Measurements from ENCODE around the gene RETNLB.

Gene RETNLB, protein sequence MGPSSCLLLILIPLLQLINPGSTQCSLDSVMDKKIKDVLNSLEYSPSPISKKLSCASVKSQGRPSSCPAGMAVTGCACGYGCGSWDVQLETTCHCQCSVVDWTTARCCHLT
- 0 to 0.27 (median 0) reads per million in 3 experiments for total RNA-seq

DNA sequence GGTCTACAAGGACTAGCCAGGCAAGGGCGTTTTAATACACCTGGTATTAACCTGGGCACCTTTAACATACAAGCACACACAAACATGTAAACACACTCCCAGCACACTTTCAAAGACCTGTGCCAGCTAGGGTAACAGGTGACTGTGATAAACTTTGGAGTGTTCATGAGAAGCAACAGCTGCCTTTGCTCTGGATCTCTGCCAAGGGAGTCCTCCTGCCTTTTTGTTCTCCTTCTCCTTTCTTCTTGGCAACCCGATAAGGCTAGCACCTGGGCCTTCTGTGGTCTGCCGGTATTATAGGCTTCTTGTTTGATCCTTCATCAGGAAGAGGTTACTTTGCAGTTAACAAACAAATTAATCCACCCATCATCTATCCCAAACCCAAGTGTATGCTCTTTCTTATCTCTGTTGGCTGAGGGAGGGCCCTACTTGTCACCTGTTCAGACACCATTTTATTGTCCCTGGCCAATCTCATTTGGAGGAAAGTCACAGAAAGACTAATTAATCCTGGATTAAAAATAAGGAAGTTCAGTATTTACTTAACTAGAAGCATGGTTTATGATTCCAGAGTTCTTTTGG is at the start of gene RETNLB:
Gene RETNLB (minus strand): TSS at position 7 of the 579 bp plus-strand sequence. CDS start 225 bp downstream, outside the sequence.
- DNase-seq: no peak

DNA sequence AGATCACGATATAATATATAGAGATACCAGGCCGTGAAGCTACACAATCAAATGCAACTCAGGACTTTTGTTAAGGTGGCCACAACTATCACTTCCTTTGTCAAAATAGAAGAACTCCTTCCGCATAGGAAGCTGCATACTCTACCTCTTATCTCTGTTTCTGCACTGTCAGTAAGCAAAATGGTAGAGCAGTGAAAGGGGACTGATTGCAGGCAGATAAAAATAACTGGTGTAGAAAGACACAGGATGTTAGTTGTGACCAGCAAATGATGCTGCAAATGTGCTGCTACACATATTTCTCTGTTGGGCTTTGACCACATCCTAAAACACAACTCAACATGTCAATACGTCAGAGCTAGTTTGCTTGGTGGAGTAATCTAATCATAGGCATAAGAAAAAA is 49.1 kb upstream of the RETNLB start:
- DNase-seq: peak; percentile 86

DNA sequence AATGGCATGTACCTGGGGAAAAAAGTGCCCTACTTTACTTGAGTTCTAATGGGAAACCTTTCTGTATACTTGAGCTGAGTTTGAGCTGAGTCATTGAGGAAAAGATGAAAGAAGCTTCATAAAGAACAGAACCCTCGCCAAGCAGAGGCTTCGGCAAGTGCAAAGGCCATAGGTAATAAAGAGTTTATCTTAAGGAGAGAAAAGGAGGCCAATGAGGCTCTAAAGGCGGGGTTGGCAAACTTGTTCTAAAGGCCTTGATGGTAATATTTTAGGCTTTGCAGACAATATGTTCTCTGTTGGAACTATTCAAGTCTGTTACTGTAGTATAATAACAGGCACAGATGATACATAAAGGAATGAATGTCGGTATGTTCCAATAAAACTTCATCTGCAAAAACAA is 47.8 kb upstream of the RETNLB start:
- DNase-seq: no peak

DNA sequence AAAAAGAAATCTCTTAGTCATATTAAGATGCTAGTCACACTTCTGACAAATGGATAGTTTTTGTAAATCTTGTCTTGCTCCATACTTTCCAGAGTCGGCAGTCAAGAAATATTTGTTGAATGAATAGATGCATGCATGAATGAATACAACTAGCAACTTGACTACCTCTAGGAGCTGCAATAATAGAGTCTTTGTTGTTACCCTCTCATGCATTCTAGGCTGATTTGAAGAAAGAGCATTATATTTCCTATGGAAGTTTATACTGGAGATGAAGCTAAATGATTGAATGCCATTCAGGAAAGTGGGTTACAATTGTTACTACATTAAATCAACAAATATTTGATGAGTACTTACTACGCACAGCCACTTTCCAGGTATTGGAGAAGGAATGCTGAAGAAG is 47.2 kb upstream of the RETNLB start:
- no peak for DNase-seq

DNA sequence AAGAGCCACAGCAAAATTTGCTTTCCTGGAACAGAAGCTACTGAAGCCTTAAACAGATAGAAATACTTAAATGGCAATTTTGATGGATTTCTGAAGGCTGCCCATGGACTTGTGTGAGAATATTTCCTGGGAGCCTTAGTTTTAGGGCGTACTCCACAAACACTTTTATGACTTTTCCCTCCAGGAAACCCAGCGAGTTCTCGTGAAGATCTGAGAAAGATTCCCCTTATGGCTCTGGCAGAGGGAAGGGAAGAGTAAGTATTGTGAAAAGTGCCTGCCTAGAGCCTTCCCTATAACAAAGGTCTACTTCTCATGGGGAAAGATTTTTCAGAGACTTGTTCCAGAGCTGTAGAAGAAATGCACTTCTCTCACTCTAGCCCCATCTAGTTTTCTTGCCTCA is 34.3 kb upstream of the RETNLB start:
- no peak for DNase-seq

DNA sequence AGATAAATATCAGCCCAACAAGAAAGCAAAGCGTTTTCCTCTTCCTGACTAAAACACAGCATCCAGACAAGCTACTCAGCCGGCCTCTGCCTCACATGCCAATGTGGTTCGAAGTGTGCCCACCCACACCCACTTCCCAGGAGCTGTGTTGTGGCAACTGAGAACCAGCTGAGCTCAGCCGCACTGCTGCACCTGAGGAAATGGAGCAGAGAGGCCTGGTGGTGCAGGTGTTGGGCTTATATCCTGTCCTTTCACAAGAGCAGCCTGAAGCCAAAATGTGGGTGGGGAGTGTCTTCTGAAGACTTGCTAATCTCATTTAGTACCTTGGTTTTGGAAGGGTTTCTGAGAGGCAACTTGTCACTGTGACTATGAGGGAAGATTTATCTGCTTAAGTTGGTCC is 23.0 kb upstream of the RETNLB start:
- peak; percentile 57 for DNase-seq

DNA sequence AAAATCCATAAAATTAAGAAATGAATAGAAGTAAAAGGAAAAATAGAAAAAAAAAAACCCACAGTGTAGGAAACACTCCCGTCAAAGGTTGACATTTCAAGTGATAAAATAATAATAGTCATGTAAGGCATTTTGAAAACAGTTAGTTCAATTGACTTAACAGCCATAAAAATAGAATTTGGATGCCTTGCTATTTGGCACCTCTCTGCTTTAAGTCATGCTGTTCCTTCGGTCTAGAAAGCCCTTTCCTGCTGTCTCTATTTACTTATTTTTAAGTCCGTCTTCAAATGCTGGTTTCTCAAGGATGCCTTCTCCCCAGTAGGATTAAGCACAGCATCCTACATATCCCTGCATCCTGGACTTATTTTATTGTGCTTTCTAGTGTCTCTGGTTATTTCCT is 22.3 kb upstream of the RETNLB start:
- no peak for DNase-seq

DNA sequence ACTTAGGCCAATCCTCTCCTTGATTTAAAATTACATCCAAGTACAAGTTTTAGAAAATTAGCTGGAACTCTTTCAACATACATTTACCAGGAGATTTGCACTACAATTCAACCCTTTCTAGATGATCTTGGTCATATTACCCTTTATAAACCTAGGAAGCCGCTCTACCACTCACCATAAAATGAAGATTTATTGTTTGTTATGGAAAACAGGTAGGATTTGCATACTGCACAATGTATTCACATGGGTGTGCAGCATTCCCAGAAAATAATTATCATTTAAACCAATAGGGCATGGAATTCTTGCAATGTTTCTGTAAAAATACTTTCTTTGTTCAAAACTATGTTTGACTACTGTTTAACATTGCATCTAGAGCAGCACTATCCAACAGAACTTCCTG is 18.4 kb upstream of the RETNLB start:
- DNase-seq: no peak

DNA sequence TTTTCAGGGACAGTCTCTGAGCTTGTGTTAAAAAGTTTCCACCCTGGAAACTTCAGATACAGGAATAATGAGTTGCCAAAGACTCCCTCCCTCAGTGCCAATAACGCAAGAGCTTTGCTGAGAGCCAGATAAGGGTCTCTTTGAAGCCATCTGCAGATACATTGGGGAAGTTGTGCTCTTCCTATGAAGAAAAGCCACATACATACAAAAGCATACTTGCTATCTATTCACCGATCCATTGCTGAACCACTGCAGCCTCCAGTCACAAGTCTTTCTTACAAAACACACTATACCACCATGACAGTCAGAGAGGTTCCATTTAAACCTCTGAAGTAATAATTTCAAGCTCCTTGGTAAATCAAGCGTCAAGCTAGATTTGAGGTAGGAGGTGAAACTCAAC is 10.0 kb upstream of the RETNLB start:
- DNase-seq: no peak

DNA sequence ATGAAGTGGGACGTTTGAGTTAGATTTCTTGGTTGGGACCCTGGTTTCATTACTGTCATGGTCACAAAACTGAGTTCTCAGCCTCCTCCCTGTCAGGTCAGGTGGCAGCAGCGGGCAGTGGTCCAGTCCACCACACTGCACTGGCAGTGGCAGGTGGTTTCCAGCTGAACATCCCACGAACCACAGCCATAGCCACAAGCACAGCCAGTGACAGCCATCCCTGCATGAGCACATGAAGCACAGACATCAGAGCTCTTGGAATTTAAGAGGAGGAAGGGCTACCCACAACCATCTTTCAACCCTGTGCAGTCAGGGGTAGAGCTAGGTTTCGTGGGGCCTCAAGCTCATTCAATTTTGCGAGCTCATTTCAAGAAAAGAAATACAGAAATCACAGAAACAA is 1.5 kb downstream of the RETNLB start:
- no peak for DNase-seq

DNA sequence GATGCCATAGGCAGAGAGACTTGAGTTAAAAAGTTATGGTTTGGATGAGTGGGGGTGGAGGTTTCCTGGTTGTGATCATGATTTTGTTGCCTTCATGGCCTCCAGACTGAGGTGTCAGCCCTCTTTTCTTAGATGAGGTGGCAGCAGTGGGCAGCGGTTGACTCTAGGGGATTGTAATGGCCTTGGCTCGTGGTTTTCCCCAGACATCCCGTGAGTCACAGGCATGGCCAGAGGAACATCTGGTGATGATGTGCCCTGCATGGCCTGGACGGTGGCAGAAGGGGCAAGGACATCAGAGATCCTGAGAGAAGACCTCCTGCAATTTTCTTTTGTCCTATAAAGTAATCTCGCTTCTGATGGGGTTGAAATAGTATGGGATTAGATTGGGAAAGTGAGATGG is 12.4 kb downstream of the RETNLB start:
- DNase-seq: no peak

DNA sequence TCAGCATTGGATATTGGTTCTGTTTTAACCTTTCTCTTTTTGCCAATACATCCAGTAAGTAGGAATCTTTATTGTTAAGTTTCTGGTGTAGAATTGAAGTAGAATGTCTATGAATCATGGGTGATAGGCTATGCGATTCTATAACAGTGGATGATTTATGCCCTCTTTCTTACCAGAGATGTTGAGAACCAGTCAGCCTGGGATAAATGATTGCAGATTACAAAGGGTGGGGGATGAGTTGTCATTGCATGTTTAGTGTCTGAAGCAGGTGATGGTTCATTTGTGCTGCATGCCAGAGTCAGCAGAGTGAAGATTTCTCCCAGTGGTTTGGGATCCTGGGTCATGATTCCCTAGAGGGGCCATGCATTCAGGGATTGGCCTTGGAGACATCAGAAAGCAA is 14.3 kb downstream of the RETNLB start:
- no peak for DNase-seq

DNA sequence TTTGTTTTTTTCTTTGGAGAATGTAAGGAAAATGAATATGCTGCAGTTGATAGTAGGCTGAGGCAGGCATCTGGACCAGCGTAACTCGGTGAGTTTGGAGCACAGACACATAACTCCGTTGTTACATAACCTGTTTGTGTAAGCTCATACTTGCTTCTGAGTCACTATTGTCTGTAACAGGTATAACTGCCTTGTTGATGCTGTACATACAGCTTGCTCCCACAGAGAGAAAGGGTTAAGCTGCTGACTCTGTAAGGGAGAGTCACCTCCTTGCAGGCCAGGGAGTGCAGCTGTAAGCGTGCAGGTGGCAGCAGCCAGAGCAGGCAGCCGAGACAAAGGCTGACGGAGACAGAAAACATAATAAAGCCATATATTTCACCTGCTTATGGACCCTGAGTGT is 20.4 kb downstream of the RETNLB start:
- DNase-seq: no peak

DNA sequence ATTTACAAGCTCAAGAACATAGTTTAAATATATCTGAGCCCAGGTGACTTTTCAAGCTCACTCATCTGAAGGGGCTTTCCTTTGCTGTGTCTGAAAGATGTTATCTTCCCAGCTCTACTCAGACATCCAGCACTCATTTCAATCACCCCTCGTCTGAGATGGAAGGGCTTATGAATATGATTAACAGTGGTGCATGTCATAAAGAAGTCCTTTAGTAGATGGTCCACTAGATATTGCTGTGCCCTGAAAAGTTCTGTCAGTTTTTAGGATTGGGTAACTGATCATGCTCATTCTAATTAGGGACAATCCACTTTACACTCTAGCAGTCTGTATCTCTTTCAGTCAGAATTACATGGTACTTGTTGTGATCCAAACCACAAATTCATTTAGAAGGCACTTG is 28.3 kb downstream of the RETNLB start:
- no peak for DNase-seq

DNA sequence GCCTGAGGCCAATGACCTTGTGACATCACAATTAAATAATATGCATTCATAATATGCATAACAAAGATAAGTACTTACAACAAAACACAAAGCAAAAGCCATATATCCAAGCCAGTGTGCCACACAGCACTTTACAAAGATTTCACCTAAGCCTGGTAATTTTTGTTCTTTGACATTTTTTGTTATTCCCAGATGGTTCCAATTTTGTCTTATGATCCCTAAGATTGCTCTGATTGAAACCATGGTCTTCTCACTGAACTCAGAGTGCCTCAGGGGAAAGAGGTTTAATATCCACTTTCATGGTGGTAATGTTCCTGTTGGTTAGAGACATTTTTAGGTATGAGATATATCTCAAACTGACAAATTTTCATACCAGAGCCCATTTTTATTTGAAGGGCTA is 29.1 kb downstream of the RETNLB start:
- DNase-seq: no peak

DNA sequence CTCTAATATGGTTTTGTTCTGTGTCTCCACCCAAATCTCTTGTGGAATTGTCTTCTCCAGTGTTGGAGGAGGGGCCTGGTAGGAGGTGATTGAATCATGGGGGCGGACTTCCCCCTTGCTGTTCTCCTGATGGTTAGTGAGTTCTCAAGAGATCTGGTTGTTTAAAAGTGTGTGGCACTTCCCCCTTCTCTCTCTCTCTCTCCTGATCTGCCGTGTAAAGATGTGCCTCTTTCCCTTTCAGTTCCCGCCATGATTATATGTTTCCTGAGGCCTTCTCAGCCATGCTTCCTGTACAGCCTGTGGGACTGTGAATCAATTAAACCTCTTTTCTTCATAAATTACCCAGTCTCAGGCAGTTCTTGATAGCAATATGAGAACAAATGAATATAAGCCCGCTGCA is 33.1 kb downstream of the RETNLB start:
- DNase-seq: no peak

DNA sequence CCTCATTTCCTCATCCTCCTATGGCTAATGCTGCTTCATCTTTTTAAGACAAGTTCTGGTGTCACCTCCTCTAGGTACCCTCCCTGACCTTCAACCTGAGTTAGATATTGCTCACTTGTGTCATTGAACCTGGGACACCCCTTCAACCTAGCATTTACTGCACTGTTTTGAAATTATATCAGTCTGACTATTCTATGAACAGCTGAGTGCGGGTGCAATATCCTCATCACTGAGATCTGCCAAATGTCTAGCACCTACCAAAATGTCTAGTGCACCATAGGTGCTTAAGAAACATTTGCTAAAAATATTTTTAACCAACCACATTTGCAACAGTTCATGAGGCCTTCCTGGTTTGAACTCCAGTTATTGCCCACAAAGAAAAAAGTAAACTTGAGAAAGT is 34.5 kb downstream of the RETNLB start:
- DNase-seq: no peak

DNA sequence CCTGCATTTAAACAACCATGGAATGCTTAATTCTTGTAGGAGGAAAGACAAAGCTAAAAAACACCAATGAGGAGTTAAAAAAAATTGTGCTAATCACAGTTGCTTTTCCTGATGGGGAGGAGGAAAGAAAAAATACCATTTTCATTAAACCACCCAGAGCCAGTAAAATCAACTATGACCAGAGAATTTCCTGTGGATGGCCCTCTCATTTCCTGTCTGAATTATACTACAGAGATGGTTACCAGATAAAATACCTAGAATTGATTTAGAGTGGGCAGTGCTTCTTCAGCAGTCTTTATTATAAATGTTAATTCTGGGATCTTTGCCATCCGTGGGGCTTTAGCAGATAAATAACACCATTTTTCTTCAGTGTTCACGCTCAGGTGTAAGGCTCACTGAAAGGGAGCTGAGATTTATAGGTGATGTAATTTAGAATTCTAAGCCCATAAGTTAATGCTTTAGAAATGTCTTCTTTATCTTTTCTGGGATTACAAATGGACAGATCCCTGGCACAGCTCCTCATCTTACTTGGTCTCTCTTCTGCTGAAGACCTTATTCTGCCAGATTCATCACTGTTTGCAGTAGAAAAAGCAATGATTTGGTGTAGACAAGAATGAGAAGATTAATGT is 37.9 kb downstream of the RETNLB start:
- no peak for DNase-seq

DNA sequence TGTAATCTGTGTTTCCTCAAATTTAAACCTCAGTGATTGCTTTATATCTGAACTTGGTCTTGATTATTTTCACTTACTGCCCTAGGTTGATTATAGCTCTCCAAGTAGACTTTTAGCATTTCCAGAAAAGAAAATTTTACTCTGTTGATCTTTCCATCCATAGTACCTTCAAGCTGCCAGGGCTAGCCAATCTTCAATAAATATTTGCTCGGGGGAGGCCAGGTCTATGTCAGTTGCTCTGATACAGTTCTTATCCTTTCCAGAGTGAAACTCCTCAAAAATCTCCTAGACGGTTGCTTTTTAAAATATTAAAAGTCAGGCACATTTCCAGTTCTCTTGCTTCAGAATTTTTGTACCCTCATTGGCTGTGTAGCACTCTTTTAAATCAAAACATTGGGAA is 38.8 kb downstream of the RETNLB start:
- DNase-seq: no peak

DNA sequence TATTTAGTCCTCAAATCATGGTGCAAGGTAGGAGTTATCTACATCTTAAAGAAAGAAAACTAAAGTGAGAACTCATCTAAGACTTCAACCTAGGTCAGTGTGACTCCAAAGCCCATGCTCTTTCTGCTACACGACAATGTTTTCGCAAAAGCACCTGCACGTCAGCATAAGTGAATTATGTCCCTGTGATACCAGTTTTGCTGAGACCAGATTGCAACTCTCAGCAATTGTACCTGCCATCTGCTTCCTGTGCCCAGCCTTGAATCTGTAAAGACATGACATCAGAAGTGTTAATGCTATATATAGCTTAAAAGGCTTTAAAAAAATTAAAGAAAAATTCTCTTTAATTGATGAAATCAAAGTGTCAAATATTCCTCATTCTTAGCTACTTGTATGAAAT is 43.4 kb downstream of the RETNLB start:
- DNase-seq: no peak

DNA sequence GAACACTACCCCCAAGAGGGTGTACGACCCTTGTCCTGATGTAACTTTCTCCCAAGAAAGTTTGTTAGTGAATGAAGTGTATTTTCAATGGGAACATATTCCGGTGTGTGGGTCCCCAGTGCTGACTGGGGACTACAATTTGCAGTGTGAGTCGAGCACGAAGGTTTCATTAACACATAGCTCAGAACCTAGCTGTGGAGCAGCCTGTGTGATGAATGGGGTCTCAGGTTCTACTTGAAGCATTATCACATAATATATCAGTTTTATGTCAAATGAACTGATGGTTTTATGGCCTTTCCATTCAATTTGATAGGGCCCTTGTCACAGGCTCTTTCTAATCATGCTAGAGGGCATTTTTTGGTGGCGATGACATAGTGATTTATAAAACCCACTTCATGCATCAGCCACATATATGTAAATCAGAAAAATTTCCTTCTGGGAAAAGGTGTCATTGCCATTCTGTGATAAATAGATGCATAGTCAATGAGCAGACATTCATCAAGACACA is 44.1 kb downstream of the RETNLB start:
- no peak for DNase-seq
